Stimulated activated CD8-positive, alpha-beta memory T cell treated with anti-CD3 and anti-CD28 coated beads, Interleukin-7, amount 100 ng/mL, for 1 hour (primary cell): Measurements from ENCODE around the gene FAM53A.
"Not testable (repeated sequence)": the region's sequence is repeated elsewhere in the genome, so short reads cannot be mapped to it uniquely, and the experiment has no call there.

Experiments used
- DNase-seq, 2 donors: peaks; one replicate each; pipeline ENCODE4 v3.0.0-alpha.2; 2020; ENCODE audit warnings: low read depth in 2 of 2

The FAM53A gene

DNA sequence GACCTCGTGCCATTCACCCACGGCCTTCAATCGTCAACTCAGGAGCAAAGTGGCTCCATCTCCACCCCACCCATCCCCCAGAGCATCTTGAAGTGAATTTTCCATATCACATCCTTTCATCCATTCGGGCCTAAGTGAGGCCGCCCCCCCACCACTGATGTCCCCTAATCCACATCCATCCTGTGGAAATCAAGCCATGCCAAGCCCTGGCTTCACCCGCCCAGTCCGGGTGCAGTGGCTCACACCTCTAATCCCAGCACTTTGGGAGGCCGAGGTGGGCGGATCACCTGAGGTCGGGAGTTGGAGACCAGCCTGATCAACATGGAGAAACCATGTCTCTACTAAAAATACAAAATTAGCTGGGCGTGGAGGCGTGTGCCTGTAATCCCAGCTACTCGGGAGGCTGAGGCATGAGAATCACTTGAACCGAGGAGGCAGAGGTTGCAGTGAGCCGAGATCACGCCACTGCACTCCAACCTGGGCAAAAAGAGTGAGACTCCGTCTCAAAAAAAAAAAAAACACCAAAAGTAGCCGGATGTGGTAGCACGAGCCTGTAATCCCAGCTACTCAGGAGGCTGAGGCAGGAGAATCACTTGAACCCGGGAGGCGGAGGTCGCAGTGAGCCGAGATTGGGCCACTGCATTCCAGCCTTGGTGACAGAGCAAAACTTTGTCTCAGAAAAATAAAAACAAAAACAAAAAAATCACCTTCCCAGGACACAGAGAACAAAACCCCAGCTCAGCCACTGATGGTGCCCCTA is 76.5 kb downstream of the FAM53A start:
- not testable (repeated sequence) for DNase-seq

DNA sequence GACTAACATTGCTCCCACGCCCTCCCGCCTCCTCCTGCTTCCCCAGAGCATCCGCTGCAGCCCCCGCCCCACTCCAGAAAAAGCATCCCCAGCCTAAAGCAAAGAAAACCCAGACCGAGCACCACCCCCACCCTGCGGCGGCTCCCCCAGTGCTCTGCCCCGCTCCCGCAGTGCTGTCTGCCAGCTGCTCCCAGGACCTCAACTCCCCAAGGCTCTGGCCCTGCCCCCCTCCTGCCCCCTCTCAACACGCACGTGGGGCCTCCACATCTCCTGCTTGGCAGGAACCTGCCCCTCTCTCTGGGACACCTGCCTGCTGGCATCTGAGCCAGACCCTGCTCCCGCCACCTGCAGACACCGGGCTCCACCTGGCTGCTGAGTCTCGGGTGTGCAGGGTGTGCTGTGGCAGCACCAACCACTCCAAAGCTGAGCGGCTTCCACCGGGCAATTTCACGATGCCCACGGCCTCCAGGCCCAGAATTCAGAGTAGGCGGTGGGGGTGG is 79.4 kb downstream of the FAM53A start:
- DNase-seq = peak in 1 of 2 donors; percentile 22

GRCh38 chr4:1604181-1604705 is 79.9 kb downstream of the FAM53A start:
- no peak for DNase-seq

DNA sequence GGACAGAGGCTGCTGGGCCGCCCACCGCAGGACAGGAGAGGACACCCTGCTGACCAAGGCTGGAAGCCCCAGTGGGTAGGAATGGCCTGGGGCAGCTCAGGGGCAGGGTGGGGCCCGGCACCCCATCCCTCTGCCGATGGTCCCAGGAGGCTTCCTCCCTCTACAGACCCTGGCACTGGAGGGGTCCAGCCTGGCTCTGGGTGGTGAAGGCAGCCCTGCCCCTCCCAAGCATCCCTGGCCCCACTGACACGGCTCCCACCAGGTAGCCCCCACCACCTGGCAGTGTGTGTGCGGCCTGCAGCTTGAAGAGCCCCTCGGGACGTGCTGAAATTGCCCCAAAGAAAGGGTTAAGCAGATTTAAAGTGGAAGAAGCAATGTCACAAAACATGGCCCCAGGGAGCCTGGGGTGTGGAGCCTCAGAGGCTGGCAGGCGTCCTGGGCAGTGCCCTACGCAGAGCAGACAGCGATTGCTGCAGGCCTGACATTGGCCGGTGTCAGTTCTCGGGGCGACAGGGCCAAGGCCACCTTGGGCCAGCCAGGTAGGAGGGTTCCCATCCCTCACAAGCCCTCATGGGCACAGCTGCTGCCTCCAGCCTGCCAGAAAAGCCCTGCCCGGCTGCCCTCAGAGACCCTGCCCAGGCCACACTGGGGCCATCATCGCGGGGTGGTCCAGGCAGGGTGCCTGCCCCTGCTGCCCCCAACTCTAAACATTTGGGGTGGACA is 80.5 kb downstream of the FAM53A start:
- no peak for DNase-seq

DNA sequence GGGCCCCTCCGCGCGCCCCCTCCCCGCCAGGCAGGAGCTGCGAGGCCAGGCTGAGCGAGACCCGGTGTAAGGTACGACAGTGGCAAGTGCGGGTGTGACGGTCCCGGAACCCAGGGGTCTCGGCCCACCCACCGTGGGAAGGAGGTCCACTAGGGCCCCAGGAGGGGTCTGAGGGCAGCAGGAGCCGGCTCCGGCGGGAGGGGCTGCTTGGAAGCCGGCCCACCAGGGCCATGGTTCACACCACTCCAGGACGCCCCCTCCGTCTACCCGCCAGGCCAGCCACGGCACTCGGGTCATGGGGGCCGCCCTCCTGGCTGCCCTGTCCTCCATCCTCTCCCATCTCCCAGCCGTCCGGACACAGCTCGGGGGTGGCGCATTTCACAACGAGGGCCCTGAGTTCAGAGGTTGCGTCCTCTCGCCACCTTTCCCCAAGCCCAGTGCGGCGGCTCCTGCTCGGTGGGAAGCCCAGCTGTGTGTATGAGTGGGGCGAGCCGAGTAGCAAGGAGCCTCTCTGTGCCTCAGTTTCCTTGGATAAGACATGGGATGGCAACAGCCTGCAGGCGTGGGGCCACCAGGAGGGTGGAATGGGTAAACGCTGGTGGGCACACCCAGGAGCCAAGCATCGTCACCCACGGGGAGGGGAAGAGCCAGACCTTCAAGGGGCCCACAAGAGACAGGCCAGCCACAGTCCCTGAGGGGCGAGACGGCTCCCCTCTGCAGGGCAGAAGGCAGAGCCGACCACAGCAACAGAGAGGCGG is 81.3 kb downstream of the FAM53A start:
- no peak for DNase-seq

DNA sequence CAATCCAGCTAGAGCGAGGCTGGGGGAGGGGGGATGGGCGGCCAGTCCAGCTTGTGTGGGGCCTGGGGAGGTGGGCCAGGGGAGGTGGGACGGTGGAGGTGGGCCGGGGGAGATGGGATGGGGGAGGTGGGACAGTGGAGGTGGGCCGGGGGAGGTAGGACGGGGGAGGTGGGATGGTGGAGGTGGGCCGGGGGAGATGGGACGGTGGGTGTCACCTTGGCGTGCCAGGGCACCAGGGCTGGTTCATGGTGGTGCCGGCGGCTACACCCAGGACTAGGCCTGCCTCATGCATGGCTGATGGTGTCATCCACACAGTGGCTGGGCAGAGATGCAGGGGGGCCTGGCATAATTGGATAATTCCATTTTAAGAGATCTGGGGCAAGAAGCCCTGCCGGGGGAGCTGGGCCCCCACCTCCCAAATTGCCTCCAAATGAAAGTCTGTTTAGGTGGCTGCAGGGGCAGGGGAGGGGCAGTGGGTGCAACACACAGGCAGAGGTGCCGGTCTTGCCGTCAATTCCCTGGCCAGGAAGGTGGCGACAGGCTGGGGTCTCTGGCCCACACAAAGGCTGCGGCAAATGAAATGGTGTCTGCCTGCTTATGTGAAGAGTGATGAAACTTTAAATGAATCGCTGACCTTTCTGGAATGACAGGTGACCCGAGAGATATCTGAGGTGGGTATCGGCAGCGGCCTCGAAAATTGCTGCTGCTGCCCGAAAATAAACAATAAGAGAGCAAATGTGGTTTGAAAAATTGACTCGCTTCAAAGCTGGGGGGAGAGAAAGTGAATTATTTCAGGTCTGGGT is 82.1 kb downstream of the FAM53A start:
- no peak for DNase-seq

DNA sequence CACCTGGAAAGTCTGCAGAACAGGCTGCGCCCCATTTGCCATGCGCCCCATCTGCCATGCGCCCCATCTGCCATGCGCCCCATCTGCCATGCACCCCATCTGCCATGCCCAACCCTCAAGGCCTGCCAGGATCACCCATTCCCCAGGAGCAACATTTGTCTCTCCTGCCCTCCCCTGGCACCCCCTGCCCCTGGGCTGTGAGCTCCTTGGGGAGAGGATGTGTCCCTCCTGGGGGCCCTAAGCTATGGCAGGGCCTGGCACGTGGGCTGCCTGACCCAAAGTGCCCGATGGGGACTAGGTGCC is 82.6 kb downstream of the FAM53A start:
- DNase-seq = no peak

DNA sequence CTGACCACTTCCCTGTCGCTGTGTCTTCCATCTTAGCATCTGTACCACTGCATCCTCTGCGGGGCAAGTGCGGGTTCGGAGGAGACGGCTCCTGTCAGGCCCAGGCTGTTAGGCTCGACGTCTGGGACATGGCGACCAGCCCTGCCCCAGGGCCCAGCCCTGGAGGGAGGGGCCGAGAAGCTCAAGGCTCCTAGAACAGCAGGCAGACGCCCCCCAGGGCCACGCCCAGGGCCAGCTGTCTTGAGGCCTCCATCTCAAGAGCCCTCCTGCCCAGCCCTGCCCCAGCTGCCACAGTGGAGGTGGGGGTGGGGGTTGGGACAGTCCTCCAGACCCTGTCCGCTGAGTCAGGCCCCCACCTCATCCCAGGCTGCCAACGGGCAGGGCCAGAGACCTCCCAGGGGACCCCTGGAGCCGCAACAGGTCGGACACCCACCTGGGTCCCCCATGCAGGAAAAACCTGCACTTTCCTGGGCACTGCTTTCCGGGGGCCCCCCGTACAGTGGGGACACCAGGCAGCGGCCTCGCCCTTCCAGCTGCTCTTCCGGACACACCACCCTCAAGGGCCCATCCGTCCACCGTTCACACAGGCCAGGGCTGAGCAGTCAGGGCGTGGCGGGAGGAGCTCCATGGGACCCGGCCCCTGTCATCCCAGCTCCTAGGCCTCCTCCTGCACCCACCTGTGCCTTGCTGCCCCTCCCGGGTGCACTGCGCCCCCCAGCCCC is 83.1 kb downstream of the FAM53A start:
- no peak for DNase-seq

DNA sequence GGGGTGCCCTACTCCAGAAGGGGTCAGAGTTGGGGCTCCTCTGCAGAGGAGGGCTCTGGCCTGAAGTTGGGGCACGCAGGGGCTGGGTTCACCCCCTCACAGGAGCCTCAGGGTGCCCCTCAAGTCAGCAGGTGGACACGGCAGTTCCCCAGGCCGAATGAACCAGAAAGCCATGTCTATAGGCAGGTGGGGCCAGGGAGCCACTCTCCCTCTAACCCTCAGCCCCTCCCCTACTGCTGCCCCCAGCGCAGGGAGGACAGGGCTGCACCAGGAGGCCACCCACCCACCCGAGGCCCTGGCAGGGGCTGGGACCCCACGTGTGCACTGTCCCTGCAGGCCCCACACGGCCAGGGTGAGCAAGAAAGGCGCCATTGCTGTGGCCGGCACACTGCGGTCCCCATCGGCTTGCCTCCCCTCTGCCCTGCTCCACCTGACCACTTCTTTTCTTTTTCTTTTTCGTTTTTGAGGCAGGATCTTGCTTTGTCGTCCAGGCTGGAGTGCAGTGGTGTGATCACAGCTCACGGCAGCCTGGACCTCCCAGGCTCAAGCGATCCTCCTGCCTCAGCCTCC is 83.8 kb downstream of the FAM53A start:
- DNase-seq = no peak

- no peak for DNase-seq
Measured at GRCh38 chr4:1599491-1600210, 84.5 kb downstream of the FAM53A start.

- no peak for DNase-seq
Measured at GRCh38 chr4:1599026-1599481, 85.1 kb downstream of the FAM53A start.

DNA sequence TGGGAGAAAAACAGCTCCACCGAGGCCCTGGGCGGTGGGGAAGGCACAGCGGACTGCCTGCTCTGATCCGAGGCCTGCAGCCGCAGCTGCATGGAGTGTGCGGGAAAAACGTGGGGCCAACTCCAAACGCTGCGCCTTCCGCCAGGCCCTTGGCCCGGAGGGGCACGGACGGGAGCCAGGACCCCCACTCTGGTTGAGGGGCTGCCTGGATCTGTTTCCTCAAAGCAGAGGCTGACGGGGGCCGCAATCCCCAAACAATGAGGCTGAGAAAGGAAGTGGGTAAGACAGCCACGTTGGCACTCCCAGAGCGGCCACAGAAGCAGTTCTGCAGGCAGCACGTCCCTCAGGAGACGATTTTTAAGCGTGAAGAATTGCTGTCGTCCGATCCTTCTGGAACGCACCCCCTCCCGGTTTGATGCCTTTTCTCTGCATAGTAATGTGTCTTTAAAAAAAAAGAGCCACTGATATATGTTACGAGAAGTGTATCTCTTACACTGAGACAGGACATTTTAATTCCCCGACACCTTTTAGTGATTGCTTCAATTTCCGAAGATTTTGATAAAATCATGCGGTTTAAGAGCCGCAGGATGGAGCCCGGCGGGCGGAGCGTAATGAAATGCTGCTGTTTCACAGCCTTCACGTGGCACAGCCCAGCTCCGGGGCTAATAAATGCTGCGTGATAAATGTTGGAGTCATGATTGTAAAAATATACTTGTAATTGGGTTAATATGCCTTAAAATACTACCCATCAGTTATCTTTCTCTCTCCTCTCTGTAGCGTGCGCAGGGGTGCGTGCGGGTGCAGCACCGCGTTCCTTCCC is 85.7 kb downstream of the FAM53A start:
- no peak for DNase-seq

- DNase-seq = no peak
Measured at GRCh38 chr4:1597021-1597931, 86.8 kb downstream of the FAM53A start.

DNA sequence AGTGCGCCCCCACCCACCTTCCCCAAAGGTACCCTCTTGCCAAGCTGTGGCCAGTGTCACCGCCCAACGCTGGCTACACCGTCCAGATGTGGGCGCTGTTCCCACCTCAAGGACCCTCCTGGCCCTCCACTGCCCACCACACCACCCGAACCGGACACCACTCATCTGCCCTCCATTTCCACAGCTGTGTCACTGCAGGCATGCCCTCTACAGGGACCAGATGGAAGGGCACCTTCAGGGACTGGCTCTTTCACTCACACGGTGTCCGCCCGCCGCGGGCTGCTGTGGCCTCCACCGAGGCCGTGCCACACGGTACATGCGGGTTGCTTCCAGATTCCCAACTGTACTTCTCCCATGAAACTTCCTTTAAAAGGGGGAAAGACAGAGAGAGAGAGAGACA is 87.7 kb downstream of the FAM53A start:
- DNase-seq = no peak

- DNase-seq = no peak
Measured at GRCh38 chr4:1595789-1596325, 88.3 kb downstream of the FAM53A start.

DNA sequence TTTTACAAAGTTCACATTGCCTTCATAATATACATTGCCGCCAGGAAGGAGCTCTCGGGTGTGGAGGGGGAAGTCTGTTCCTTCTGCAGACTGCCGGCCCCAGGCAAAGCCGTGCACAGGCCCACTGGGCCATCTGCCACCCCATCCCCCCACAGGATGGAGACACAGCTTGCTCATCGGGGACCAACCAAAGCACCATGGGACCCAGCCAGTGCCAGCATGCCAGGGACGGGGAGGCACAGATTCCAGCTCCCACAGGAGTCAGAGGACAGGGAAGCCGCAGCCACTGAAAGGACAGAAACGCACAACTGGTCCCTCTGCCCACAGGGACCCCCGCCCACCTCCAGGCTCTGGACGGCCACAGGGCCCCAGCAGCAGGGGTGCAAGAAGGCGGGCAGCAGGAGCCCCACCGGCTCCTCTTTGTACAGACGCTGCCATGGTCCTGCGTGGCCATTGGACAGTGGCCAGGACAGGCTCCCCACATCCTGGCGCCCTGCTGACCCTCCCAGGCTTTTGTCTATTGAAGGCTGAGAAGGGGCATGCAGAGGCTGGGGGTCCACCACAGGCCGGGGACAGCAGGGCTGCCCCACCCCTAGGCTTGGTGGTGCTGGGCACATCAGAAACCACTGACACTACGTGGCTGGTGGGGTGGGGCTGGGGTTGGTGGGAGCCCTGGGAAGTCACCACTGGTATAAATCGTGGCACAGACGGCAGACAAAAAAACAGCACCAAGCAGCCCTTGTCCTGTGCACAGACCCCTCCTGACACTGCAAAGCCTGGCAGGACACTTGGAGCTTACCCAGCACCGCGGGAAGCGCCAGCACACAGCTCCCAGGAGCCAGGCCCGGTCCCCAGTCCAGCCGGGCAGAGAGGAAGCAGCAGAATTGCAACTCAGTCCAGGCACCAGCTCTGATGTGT is 89.0 kb downstream of the FAM53A start:
- DNase-seq = no peak
